ENCODE measurements around the gene FGD1.

Gene FGD1

GRCh38 chrX:54470054-54470760 lies 25.8 kb downstream of the FGD1 start:
- no peak for DNase-seq

- DNase-seq = no peak
Measured at GRCh38 chrX:54452920-54453319, 43.1 kb downstream of the FGD1 start.

GRCh38 chrX:54449929-54450328 lies 46.1 kb downstream of the FGD1 start:
- DNase-seq = no peak

- no peak for DNase-seq
Measured at GRCh38 chrX:54447461-54447860, 48.6 kb downstream of the FGD1 start.

- no peak for DNase-seq
Measured at GRCh38 chrX:54446084-54446483, 50.0 kb downstream of the FGD1 start.

GRCh38 chrX:54444752-54445151 lies 51.3 kb downstream of the FGD1 start:
- DNase-seq = no peak

GRCh38 chrX:54442790-54443189 lies 53.2 kb downstream of the FGD1 start:
- no peak for DNase-seq

GRCh38 chrX:54439960-54440871 lies 55.8 kb downstream of the FGD1 start, which contains the start of gene TSR2:
TSS of gene TSR2 (plus strand) at chrX:54440404. CDS start at chrX:54440422, 18 bp downstream.
- peak; percentile 64 to 76 for DNase-seq

GRCh38 chrX:54435121-54435520 lies 60.9 kb downstream of the FGD1 start:
- DNase-seq = no peak

- DNase-seq = no peak
Measured at GRCh38 chrX:54430519-54430918, 65.5 kb downstream of the FGD1 start.

GRCh38 chrX:54427837-54428424 lies 68.1 kb downstream of the FGD1 start:
- no peak for DNase-seq

- no peak for DNase-seq
Measured at GRCh38 chrX:54423161-54423888, 72.7 kb downstream of the FGD1 start.

- DNase-seq = no peak
Measured at GRCh38 chrX:54422168-54422567, 73.9 kb downstream of the FGD1 start.

- no peak for DNase-seq
Measured at GRCh38 chrX:54419559-54420302, 76.3 kb downstream of the FGD1 start.

GRCh38 chrX:54416965-54417364 lies 79.1 kb downstream of the FGD1 start:
- no peak for DNase-seq

- DNase-seq = no peak
Measured at GRCh38 chrX:54415534-54416350, 80.3 kb downstream of the FGD1 start.

GRCh38 chrX:54413753-54414152 lies 82.3 kb downstream of the FGD1 start:
- DNase-seq = no peak

GRCh38 chrX:54411732-54412131 lies 84.3 kb downstream of the FGD1 start:
- no peak for DNase-seq

GRCh38 chrX:54407266-54407665 lies 88.8 kb downstream of the FGD1 start:
- DNase-seq = no peak

GRCh38 chrX:54397113-54397512 lies 98.9 kb downstream of the FGD1 start:
- no peak for DNase-seq

Data from stimulated activated CD4-positive, alpha-beta T cell treated with anti-CD3 and anti-CD28 coated beads, Interleukin-4, amount 100 ng/mL, for 4 hours (primary cell).